ENCODE results near the gene B4GALNT4. TPM values are rescaled to one million over a fixed set of nuclear protein-coding genes. Genes with fewer than 3 reads are reported as not detected.

B4GALNT4 gene
- polyA plus RNA-seq, 3 donors = 64.8 to 99.5 (median 72.8) TPM

DNA sequence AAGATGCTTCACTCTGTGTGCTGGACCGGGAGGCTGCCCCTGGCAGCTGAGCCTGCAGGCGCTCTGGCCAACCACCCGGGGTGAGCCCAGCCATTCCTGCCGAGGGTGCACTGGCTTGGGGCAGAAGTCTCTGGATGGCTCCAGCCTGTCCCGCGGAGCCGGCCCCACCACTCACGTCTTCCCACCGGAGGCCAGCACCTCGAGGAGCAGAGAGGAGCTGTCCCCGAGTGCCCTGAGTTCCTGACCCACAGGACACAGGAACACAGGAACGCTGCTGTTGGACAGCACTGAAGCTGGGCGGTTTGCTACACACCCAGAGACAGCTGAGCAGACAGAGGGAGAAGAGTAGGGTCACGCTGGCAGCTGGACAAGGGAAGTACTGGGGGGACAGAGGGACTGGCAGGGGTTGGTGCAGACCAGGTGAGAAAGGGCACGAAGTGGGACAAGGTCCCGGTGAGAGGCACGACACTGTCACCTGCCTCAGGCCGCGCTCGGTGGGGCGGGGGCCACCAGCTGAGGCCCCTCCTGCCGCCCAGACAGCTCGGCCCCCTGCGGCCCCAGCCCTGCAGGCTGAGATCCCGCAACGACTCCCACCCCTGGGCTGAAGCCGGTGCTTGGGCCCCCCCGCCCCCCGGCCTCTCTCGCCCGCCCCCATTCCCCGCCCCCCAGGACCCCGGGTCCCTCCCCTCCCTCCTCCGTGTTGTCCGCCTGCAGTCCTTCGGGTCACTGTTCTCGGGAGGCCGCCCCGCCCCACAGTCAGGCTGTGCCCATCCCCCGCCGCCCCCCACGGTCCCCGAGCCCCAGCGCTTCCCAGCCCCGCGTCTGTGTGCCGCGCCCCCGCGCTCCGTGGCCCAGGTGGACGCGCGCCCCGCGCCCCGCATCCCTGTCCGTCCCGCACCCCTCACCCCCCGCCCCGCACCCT, 624 bp upstream of the B4GALNT4 start:
- no peak for DNase-seq (ENCODE audit: extremely low read depth in 1 of 11, low read depth in 9 of 11, low spot score in 4 of 11)

DNA sequence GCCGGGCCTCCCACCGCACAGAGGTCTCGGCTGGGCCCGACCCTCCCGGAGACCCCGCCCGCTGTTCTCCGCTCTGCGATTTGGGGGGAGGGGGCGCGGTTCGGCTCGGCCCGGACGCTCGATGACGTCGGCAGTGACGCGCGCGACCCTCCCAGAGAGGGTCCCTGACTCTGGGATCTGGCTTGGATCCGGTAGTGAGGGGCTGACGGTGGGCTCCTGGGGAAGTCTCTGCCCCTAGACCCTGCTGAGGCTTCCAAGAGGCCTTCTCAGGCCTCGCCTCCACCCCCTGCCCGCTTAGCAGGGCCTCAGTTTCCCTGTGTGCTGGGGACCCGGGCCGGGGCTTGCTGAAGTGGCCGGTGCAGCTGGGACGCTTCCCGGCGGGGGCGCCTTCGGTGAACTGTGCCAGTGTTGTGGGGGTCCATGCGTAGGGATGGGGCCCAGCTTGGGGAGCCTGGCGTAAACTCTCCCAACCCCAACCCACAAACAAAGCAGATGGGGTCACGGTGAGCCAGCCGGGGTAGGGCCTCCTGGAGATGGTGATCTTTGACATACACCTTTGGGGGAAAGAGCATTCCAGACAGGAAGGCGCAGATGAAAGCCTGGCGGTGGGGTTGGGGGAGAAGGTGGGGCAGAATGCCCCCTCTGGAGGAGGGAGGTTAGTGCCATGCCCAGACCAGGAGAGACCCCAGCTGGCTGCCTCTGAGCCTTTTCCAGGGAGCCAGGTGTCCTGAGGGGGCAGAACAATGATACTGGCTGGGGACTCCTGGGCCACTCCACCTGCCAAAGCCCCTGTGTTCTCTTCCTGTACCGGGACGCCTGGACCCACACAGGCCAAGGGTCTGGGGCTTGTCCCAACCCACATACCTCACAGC, 1.0 kb downstream of the B4GALNT4 start:
- DNase-seq (ENCODE audit: extremely low read depth in 1 of 11, low read depth in 9 of 11, low spot score in 4 of 11) = no peak

DNA sequence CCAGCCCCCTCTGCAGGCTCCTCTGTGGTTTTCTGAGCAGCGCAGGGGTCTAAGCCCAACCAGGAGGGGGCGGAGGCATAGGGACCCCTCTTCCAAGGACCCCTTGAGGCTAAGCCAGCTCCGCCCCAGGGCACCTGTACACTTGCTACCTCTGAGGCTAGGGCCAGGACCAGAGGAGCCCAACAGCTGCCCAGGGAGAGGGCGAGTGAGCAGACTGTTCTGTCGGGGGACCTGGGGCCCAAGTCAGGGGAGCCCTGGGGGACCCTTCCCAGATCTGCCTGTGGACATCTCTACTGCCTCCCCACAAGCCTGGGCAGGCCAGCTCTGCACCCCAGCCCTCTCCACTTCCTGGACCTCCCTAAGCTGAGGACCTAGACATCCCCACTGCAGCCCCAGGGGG, 1.8 kb downstream of the B4GALNT4 start:
- DNase-seq (ENCODE audit: extremely low read depth in 1 of 11, low read depth in 9 of 11, low spot score in 4 of 11) = no peak

DNA sequence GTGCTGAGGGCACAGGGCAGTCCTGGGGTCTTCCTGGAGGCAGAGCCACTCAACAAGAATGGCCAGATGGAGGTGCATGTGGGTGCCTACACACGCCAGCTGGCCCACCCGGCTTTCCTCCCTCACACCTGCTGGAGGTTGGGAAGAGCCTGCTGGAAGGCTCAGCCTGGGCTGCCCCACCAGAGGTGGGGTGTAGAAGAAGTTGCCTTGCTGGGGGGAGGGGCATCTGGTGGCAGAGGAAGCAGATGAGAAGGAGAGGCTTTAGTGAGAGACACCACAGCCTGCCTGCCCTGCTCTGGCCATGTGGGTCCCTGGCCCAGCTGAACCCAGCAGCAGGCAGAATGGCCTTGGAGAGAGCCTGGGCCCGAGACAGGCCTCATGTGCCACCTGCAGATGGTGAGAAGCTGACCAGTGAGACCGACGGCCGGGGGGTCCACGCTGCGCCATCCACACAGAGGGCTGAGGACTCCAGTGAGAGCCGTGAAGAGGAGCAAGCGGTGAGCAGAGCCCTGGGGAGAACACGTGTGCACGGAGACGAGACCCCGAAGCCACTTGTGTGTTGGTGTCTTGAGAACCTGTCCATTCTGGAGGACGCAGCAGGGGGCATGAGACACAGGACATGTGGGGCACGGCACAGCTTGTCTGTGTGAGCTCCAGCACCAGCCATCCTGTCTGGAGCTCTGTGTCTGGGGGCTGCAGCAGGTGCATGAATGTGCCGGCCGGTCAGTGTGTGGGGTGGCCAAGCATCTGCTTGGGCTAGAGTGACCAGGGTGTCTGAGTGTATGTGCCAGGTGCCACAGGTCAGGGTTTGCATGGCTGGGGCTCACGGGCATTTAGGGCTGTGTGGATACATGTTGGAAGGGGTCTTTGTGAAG, 2.7 kb downstream of the B4GALNT4 start:
- DNase-seq (ENCODE audit: extremely low read depth in 1 of 11, low read depth in 9 of 11, low spot score in 4 of 11) = no peak

DNA sequence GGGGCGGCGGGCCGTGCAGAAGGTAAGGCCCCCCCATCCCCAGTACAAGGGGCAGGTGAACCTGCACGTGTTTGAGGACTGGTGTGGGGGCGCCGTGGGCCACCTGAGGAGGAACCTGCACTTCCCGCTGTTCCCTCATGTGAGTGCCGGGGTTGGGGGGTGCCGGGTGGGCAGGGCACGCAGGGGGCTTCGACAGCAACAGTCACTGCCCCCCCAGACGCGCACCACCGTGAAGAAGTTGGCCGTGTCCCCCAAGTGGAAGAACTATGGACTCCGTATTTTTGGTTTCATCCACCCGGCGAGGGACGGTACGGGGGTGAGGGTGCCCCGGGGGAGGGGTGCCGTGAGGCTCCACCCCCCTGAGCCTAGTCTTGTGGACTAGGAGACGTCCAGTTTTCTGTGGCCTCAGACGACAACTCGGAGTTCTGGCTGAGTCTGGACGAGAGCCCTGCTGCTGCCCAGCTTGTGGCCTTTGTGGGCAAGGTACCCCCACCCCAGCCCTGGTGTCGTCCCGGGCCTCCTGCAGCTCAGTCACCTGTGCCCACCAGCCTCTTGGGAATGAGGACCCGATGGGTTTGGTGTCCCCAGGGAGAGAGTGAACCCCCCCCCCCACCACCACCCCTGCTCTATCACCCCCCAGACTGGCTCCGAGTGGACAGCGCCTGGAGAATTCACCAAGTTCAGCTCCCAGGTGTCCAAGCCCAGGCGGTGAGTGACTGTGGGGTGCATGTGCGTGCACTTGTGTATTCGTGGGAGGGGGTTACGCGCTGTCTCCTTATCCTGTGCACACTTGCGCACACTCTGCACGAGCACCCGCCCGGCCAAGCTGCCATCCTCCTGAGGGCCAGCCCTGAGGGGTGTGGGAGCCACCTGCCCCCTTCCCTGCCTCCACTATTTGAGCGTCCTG, 3.8 kb downstream of the B4GALNT4 start:
- no peak for DNase-seq (ENCODE audit: extremely low read depth in 1 of 11, low read depth in 9 of 11, low spot score in 4 of 11)

DNA sequence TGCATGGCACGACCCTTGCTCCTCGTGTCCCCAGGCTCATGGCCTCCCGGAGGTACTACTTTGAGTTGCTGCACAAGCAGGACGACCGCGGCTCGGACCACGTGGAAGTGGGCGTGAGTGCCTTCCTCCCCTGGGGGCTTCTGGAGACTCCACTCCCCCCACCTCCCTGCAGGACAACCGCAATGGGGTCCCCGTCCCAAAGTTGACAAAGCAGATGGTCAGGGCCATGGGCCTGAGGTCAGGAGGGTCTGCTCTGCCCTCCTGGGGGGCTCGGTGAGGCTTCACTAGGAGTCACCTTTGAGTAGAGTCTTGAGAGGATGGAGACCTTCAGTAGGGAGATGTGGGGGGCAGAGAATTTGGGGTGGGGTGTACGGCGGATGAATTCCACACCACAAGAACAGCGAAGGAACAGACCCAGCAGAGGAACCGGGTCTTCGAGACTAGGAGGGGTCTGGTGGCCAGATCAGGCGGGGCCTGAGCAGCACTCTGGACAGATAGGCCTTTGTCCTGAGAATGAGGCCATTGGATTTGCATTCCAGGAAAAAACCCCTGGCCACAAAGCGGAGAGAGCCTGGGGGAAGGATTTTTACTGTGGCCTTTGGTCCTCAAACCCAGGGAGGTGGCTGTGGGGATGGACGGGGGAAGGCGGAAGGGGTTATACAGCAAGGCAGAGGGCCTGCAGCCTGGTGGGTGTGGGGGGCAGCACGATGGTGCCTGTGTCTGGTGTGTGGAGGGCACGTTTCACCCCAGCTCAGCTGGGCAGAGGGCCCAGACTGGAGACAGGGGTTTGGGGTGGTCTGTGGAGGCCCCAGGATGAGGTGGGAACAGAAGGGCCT, 4.6 kb downstream of the B4GALNT4 start:
- DNase-seq (ENCODE audit: extremely low read depth in 1 of 11, low read depth in 9 of 11, low spot score in 4 of 11) = no peak

DNA sequence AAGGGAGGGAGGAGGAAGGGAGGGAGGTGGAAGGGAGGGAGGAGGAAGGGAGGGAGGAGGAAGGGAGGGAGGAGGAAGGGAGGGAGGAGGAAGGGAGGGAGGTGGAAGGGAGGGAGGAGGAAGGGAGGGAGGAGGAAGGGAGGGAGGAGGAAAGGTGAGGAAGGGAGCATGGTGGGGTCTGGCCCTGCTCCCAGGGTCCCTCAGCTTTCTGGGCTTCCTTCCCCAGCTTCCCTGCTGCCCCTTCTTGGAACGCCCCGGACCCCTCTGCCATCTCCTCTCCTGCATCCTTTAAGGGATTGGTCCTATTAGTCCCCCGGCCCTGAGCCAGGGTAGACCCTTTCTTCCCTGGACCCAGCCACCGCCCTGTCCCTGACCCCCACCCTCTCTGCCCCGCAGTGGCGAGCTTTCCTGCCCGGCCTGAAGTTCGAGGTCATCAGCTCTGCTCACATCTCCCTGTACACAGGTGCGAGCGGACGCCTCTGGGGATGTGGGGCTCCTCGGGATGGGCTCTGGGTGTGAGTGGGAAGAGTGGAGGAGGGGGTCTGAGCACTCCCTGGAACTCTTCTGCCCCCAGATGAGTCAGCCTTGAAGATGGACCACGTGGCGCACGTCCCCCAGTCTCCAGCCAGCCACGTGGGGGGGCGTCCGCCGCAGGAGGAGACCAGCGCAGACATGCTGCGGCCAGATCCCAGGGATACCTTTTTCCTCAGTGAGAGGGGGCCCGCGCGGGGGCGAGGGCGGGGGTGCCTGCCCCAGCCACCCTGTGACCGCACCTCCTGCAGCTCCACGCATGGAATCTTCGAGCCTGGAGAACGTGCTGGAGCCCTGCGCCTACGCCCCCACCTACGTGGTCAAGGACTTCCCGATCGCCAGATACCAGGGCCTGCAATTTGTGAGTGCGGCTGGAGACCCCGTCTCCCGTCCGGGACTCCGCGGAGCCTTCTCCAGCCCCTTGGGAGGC, 6.0 kb downstream of the B4GALNT4 start:
- no peak for DNase-seq (ENCODE audit: extremely low read depth in 1 of 11, low read depth in 9 of 11, low spot score in 4 of 11)

DNA sequence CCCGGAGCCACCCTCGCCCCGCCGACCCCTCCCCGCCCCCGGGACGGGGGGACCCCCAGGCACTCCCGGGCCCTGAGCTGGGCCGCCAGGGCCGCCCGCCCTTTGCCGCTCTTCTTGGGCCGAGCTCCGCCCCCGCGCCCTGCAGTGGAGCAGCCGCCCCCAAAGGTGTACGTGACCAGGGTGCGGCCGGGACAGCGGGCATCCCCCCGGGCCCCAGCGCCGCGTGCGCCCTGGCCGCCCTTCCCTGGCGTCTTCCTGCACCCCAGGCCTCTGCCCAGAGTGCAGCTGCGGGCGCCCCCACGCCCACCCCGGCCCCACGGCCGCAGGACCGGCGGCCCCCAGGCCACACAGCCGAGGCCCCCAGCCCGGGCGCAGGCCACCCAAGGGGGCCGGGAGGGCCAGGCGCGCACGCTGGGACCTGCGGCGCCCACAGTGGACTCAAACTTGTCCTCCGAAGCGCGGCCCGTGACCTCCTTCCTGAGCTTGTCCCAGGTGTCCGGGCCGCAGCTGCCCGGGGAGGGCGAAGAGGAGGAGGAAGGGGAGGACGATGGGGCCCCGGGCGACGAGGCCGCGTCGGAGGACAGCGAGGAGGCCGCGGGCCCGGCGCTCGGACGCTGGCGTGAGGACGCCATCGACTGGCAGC, 7.4 kb downstream of the B4GALNT4 start:
- no peak for DNase-seq (ENCODE audit: extremely low read depth in 1 of 11, low read depth in 9 of 11, low spot score in 4 of 11)

DNA sequence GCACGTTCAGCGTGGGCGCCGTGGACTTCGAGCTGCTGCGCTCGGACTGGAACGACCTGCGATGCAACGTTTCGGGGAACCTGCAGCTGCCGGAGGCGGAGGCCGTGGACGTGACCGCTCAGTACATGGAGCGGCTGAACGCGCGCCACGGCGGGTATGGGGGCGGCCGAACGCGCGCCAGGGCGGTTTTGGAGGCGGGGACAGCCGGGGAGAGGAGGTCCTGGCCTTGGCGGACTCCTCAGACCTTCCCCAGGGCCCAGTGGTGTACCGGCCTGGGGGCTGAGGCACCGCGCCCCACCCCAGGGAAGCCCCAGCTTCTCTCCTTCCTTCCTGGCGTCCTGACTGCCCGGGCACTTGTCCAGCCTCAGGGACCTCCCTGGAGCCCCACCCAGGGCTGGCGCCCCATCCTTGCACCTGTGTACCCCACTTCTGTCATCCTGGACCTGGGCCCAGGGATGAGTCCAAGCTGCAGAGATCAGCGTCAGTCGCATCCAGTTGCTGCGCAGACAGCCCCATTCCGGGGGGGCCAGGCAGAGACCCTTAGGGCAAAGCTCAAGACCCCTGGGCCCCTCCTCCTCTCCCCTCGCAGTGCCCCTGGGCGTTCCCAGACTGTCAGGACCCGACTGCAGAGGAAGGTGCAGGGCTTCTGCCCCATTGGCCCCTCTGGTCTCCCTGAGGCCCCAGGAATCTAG, 8.0 kb downstream of the B4GALNT4 start:
- DNase-seq (ENCODE audit: extremely low read depth in 1 of 11, low read depth in 9 of 11, low spot score in 4 of 11) = no peak

DNA sequence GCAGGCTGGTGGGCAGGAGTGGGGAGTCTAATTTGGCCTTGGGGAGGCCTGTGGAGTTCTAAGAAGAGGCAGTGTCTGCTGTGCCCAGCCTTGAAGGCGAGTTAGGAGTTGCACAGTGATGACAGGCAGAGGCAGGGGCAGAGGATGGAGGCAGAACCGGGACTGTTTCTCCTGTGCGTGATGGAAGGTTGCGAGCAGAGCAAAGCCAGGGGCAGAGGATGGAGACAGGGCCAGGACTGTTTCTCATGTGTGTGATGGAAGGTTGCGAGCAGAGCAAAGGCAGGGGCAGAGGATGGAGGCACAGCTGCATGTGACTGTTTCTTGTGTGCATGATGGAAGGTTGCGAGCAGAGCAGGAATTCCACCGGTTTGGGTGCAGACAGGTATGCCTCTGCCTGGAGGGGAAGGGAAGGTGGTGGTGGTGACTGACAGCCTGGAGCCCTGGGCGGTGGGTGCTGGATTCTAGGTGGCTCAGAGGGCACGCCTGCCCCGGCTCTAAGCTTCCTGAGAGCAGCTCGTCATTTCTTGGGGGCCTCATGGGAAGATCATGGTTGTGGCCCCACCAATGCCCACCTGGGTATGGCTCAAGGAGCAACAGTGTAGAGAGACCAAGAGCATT, 8.7 kb downstream of the B4GALNT4 start:
- no peak for DNase-seq (ENCODE audit: extremely low read depth in 1 of 11, low read depth in 9 of 11, low spot score in 4 of 11)

DNA sequence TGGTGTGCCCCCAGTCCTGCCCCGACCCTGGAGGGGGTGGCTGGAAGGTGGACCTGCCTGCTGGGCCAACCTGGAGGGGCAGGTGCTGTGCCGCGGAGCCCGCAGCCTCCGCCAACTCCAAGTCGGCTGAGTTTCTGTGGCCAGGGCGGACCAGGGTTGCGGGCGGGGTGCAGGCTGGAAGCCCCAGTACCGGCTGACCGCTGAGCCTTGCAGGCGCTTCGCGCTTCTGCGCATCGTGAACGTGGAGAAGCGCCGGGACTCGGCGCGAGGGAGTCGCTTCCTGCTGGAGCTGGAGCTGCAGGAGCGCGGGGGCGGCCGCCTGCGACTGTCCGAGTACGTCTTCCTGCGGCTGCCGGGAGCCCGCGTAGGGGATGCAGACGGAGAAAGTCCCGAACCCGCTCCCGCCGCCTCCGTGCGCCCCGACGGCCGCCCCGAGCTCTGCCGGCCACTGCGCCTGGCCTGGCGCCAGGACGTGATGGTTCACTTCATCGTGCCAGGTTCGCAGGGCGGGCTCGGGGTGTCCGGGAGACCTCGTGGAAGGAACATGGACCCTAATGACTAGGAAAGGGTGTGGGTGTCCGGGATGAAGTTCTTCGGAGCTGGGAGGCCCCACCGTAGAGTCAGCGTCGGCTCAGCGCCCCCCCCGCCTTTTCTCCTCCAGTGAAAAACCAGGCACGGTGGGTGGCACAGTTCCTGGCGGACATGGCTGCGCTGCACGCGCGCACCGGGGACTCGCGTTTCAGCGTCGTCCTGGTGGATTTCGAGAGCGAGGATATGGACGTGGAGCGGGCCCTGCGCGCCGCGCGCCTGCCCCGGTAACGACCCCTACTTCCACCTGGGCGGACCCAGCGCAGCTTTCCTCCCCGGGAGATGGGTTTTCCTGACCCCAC, 10.2 kb downstream of the B4GALNT4 start:
- DNase-seq (ENCODE audit: extremely low read depth in 1 of 11, low read depth in 9 of 11, low spot score in 4 of 11) = no peak

DNA sequence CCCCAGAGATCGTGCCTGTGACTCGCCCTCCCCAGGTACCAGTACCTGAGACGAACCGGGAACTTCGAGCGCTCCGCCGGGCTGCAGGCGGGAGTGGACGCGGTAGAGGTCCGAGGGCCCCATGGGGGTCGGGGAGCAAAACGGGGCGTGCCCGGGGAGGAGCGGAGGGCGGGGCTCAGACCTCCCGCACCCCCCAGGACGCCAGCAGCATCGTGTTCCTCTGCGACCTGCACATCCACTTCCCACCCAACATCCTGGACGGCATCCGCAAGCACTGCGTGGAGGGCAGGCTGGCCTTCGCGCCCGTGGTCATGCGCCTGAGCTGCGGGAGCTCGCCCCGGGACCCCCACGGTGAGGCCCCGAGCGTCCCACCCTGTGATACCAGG, 10.8 kb downstream of the B4GALNT4 start:
- DNase-seq (ENCODE audit: extremely low read depth in 1 of 11, low read depth in 9 of 11, low spot score in 4 of 11) = no peak

DNA sequence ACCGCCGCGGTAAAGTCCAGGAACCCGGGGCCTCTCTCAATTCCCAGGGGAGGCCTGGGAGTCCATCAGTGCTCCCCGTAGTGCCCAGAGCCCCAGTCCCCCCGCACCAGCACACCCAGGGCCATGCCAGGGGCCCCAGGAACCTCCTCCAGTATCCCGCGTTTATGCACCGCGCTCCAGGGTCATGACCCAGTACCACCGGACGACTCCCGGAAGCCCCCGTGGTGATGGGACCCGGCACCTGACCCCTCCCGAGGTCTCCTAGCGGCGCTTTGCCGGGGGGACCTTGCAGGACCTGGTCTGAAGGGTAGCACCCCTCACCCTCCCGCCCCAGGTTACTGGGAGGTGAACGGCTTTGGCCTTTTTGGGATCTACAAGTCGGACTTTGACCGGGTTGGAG, 11.2 kb downstream of the B4GALNT4 start:
- DNase-seq (ENCODE audit: extremely low read depth in 1 of 11, low read depth in 9 of 11, low spot score in 4 of 11) = no peak

DNA sequence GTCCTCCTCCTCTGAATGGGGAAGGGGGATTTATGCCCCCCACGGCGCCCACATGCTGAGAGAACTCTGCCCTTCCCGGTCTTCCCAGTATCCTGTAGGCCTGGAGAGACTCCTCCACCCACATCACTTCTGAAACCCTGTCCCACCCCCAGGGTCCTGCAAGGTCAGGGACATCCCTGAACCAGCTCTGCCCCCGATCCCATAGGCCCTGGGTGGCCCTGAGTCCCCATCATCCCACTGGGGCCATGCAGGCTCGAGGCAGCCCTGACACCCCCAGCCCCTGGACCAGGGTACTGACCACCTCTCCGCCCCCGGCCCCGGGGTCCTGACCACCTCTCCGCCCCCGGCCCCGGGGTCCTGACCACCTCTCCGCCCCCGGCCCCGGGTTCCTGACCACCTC, 11.7 kb downstream of the B4GALNT4 start:
- DNase-seq (ENCODE audit: extremely low read depth in 1 of 11, low read depth in 9 of 11, low spot score in 4 of 11) = no peak
